Activated naive CD4-positive, alpha-beta T cell treated with anti-CD3 and anti-CD28 coated beads, Interleukin-2, amount 50 U/mL, for 72 hours (primary cell): Measurements from ENCODE around the gene SIN3B. TPM values are rescaled to one million over a fixed set of nuclear protein-coding genes. Genes with fewer than 3 reads are reported as not detected.

Source experiments
- ATAC-seq, 2 donors: fragments of 150-1000 bp; cut with Tn5 transposase; 2 replicates each; pipeline ENCODE4 v1.10.0; 2021; ENCODE audit warnings: mild to moderate bottlenecking in 2 of 2, moderate library complexity in 2 of 2
- DNase-seq, 2 donors: peaks; one replicate each; pipeline ENCODE4 v3.0.0; 2021 to 2022; ENCODE audit warnings: low spot score in 2 of 2
- H3K27ac Mint-ChIP-seq, 2 donors: one replicate each; pipeline ENCODE4 v1.8.0; 2022; ENCODE audit warnings: mild to moderate bottlenecking in 2 of 2, mixed read lengths in 2 of 2
- H3K36me3 Mint-ChIP-seq, 2 donors: one replicate each; pipeline ENCODE4 v1.8.0; 2022; ENCODE audit warnings: mixed read lengths in 2 of 2
- H3K9me3 Mint-ChIP-seq, 2 donors: one replicate each; pipeline ENCODE4 v1.8.0; 2022; ENCODE audit warnings: mixed read lengths in 2 of 2
- total RNA-seq, 2 donors: library from RNA; stranded (reverse); gene quantifications; one replicate each; pipeline ENCODE4 v1.2.3, GENCODE V29; 2022

SIN3B gene
- total RNA-seq, 2 donors from 2014 or later = 31.6 to 31.8 TPM

- no peak for ATAC-seq
- H3K9me3 Mint-ChIP-seq = peaks cover 0 to 3% of the 10 kb centered on the region in 2 donors
These were observed 14.6 kb upstream of the SIN3B start for GRCh38 chr19:16814526-16815100.

DNA sequence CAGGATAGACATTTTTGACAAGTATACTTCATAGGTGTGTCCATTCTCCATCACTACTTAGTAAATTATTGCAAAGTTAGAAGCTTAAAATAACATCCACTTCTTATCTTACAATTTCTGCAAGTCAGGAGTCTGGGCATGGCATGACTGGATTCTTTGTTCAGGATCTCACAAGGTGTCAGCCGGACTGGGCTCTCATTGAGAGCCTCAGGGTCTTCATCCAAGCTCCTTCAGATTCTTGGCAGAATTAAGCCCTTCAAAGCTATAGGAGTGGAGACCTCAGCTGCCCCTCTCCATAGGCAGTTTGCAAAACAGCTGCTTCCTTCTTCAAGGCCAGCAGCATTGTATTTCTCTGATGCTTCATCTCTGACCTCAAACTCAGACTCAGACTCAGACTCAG lies 9.1 kb upstream of the SIN3B start:
- Mint-ChIP-seq H3K27ac (no peak overlapping the region), H3K9me3 (no peaks in the 10 kb centered on the region), H3K36me3 (no peaks in the 10 kb centered on the region)
- DNase-seq = no peak
- no peak for ATAC-seq

More at GRCh38 chr19:16814526-16815100, 14.6 kb upstream of the SIN3B start:
- Mint-ChIP-seq H3K27ac (no peak overlapping the region), H3K36me3 (no peaks in the 10 kb centered on the region)
- DNase-seq = no peak

- Mint-ChIP-seq H3K27ac (no peak overlapping the region), H3K36me3 (no peaks in the 10 kb centered on the region), H3K9me3 (no peaks in the 10 kb centered on the region)
- ATAC-seq (no peak), DNase-seq (no peak)
These were observed 8.1 kb upstream of the SIN3B start for GRCh38 chr19:16821081-16821480.

- H3K27ac Mint-ChIP-seq = no peak overlapping the region
- H3K36me3 Mint-ChIP-seq = no peaks in the 10 kb centered on the region
- DNase-seq (no peak), ATAC-seq (no peak)
- no peaks in the 10 kb centered on the region for H3K9me3 Mint-ChIP-seq
These were observed 6.5 kb upstream of the SIN3B start for GRCh38 chr19:16822648-16823047.

DNA sequence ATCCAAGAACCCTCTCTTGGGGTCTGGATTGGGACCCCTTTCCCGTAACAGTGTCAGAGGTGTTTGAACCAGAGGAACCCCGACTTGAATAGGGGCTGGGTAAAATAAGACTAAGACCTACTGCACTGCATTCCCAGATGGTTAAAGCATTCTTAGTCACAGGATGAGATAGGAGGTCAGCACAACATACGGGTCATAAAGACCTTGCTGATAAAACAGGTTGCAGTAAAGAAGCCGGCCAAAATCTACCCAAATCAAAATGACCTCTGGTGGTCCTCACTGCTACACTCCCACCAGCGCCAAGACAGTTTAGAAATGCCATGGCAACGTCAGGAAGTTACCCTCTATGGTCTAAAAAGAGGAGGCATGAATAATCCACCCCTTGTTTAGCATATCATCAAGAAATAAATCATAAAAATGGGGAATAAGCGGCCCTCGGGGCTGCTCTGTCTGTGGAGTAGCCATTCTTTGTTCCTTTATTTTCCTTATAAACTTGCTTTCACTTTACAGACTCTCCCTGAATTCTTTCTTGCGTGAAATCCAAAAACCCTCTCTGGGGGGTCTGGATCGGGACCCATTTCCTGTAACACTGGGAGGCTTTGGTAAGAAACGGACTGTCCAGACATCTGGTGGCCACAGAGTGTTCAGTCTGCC lies 4.4 kb upstream of the SIN3B start:
- ATAC-seq = no peak
- H3K36me3 Mint-ChIP-seq = no peaks in the 10 kb centered on the region
- no peak for DNase-seq
- H3K9me3 Mint-ChIP-seq = no peaks in the 10 kb centered on the region
- no peak overlapping the region for H3K27ac Mint-ChIP-seq

DNA sequence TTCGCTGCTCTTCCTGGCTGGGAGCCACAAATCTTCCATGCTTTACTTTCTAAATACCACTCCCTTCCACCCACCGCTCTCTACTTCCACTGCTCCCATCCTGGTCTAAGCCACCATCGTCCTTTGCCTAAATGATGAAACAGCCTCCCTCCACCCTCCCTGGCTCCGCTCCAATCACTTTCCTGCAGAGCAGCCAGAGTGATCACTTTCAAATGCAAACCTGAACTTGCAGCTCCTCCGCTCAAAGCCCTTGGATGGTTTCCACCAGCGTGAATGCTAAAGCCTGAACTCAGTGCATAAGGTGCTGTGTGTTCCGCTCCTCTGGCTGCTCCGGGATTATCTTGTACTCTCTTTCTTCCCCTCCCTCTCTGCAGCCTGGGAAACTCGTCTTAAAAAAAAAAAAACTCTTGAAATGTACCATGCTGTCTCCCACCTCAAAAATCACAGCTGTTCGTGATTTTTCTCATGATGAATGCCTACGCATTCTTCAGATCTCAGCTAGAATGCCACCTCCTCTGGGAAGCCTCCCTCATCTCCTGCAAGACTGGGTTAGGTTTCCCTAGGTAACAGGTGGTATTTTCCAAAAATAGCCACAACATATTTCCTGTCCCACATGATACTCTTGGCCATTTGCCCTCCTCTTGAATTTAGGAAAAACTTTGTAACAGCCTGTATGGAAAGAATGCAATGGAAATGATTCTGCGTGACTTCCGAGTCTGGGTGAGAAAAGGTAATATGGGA lies 3.7 kb upstream of the SIN3B start:
- Mint-ChIP-seq H3K36me3 (no peaks in the 10 kb centered on the region), H3K9me3 (no peaks in the 10 kb centered on the region), H3K27ac (peak overlapping the region in 1 of 2 donors; percentile 1)
- no peak for DNase-seq
- ATAC-seq = no peak

DNA sequence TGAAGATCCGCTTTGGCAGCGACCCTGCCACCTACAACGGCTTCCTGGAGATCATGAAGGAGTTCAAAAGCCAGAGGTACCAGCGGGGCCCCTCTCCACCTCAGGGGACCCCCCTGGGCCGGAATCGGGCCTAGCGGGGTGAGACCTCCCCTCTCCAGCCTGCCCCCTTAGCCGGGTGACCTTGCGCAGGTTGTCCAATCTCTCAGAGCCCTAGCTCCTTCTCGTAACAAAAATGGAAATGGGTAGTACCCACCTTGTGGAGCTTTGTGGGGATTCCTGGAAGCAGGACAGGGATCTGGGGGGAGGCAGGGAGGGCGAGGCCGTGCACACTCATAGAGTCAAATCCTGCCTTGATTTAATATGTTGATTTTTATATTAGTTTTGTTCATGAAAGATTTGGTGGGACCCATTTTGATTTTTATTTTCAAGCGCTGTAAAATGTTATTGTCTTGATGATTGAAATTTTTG lies 658 bp downstream of the SIN3B start:
- DNase-seq (peak in 1 of 2 donors; percentile 6), ATAC-seq (no peak)
- H3K9me3 Mint-ChIP-seq = no peaks in the 10 kb centered on the region
- peaks cover 10 to 16% of the 10 kb centered on the region in 2 donors for H3K36me3 Mint-ChIP-seq
- peak overlapping the region in 1 of 2 donors; percentile 86 for H3K27ac Mint-ChIP-seq

GRCh38 chr19:16830679-16831078 lies 1.5 kb downstream of the SIN3B start:
- Mint-ChIP-seq H3K9me3 (no peaks in the 10 kb centered on the region), H3K27ac (no peak overlapping the region), H3K36me3 (peaks cover 10 to 16% of the 10 kb centered on the region in 2 donors)
- ATAC-seq = peak in 1 of 2 donors; percentile 11
- DNase-seq = no peak

GRCh38 chr19:16831531-16831930 lies 2.3 kb downstream of the SIN3B start:
- DNase-seq (no peak), ATAC-seq (no peak)
- Mint-ChIP-seq H3K36me3 (peaks cover 10 to 16% of the 10 kb centered on the region in 2 donors), H3K27ac (no peak overlapping the region), H3K9me3 (no peaks in the 10 kb centered on the region)

- DNase-seq (no peak), ATAC-seq (peak; percentile 55 to 57)
- Mint-ChIP-seq H3K9me3 (no peaks in the 10 kb centered on the region), H3K27ac (peak overlapping the region in 1 of 2 donors; percentile 78), H3K36me3 (peaks cover 10 to 16% of the 10 kb centered on the region in 2 donors)
These were observed 5.5 kb downstream of the SIN3B start for GRCh38 chr19:16834747-16835146.

- Mint-ChIP-seq H3K36me3 (peaks cover 9 to 13% of the 10 kb centered on the region in 2 donors), H3K9me3 (no peaks in the 10 kb centered on the region), H3K27ac (peak overlapping the region; percentile 71 to 87)
- DNase-seq (no peak), ATAC-seq (peak; percentile 16 to 47)
These were observed 7.2 kb downstream of the SIN3B start for GRCh38 chr19:16836115-16837034.

DNA sequence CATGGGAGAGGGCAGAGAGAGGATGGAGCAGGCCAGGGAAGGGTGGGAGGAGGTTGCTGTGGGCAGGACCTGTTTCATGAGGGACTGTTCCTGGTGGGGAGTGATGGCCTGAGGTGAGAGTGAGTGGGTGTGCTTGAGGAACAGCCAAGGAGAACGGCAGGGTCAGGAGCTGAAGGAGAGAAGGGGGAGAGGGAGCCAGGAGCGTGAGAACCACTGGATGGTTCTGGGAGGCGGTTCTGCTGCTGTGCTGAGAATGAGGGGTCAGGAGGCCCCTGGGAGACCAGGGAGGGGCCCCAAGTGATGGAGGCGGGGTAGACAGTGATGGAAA lies 7.8 kb downstream of the SIN3B start:
- ATAC-seq (no peak), DNase-seq (no peak)
- no peaks in the 10 kb centered on the region for H3K9me3 Mint-ChIP-seq
- peaks cover 4 to 9% of the 10 kb centered on the region in 2 donors for H3K36me3 Mint-ChIP-seq
- peak overlapping the region; percentile 71 to 87 for H3K27ac Mint-ChIP-seq

DNA sequence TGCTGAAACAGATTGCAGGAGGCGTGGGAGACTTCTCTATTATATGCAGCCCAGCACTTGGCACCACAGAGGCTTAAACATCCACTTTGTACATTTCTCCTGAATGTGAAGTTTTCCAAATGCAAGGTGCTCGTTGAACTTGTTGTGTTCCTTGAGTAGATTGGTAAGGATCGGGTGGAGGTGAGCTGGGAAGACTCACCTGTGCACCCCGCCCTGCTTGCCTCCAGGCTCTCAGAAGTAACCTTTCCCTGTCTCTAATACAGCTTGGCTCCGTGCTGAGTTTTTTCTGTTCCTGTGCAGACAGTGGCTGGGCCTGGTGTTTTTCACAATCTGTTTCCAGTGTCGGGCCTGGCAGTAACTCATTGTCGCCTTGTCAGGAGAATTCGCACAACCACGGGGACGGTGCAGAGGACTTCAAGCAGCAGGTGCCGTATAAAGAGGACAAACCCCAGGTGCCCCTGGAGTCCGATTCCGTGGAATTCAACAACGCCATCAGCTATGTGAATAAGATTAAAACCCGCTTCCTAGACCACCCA lies 12.3 kb downstream of the SIN3B start:
- Mint-ChIP-seq H3K36me3 (no peaks in the 10 kb centered on the region), H3K27ac (no peak overlapping the region)
- DNase-seq = no peak

DNA sequence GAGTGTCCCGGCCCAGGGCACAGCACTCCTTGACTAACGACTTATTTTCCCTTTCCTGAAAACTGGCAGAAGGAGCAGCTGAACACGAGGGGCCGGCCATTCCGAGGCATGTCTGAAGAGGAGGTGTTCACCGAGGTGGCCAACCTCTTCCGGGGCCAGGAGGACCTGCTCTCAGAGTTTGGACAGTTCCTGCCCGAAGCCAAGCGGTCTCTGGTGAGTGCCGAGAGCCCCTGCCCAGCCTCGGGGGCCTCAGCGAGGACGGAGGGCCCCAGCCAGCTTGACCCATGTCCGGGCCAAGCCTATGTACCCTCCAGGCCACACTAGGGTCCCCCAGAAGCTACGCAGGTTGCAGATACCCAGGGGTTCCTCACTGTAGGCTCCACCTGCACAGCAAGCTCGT lies 17.7 kb downstream of the SIN3B start:
- ATAC-seq (no peak), DNase-seq (no peak)
- Mint-ChIP-seq H3K9me3 (no peaks in the 10 kb centered on the region), H3K36me3 (no peaks in the 10 kb centered on the region), H3K27ac (no peak overlapping the region)

More for the DNA sequence above, 12.3 kb downstream of the SIN3B start:
- H3K9me3 Mint-ChIP-seq = no peaks in the 10 kb centered on the region
- no peak for ATAC-seq

DNA sequence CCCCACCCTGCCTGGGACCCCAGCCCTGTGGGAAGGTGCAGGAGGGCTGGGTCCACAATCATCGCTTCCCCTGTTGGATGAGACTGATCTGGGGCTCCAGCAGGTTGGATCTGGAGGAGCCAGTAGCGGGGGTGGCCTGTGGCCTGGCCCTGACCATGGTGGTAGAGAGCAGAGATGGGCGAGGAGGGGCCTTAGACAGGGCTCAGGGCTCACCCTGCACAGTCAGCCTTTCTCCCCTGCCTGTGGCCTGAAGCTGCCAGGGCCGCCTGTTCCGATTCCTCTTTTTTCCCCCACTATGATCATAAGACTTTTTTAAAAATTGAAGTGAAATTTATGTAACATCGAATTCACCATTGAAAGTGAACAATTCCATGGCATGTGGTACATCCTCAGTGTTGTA lies 18.2 kb downstream of the SIN3B start:
- H3K27ac Mint-ChIP-seq = peak overlapping the region in 1 of 2 donors; percentile 26
- DNase-seq (no peak), ATAC-seq (no peak)
- peaks cover 0 to 5% of the 10 kb centered on the region in 2 donors for H3K36me3 Mint-ChIP-seq
- H3K9me3 Mint-ChIP-seq = no peaks in the 10 kb centered on the region

DNA sequence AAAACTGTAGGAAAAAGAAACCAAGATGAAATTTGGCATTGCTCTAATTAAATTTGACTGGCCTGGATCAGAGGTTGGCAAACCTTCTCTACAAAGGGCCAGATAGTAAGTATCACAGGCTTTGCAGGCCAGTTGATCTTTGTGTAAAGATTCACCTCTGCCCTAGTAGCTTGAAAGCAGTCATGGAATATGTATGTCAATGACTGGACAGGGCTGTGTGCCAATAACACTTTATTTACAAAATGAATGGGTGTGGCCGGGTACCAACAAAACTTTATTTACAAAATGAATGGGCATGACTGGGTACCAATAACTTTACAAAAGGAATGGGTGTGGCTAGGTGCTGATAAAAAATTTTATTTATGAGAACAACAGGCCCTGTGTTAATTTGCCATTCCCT lies 20.0 kb downstream of the SIN3B start:
- DNase-seq (no peak), ATAC-seq (no peak)
- H3K9me3 Mint-ChIP-seq = no peaks in the 10 kb centered on the region
- H3K36me3 Mint-ChIP-seq = peaks cover 0 to 5% of the 10 kb centered on the region in 2 donors
- H3K27ac Mint-ChIP-seq = no peak overlapping the region
